ES-I3 (cell line): Measurements from ENCODE around the gene KLF17.

ENCODE experiments used
- H3K36me3 ChIP-seq: 2 replicates; pipeline ENCODE4 v1.6.1; 2013; ENCODE audit warnings: mild to moderate bottlenecking, low read length, control low read depth, moderate library complexity; ENCODE audit not compliant: insufficient read depth
- H3K4me1 ChIP-seq: 2 replicates; pipeline ENCODE4 v1.6.1; 2013; ENCODE audit warnings: mild to moderate bottlenecking, control low read depth, low read length; ENCODE audit not compliant: insufficient read depth
- H3K9ac ChIP-seq: 2 replicates; pipeline ENCODE4 v1.6.1; 2013; ENCODE audit warnings: low read depth, mild to moderate bottlenecking, low read length, moderate library complexity
- H3K9me3 ChIP-seq: 2 replicates; pipeline ENCODE4 v1.6.1; 2013; ENCODE audit warnings: mild to moderate bottlenecking, low read length, moderate library complexity; ENCODE audit not compliant: control insufficient read depth, insufficient read depth

Gene KLF17

GRCh38 chr1:44118682-44119081, at the start of gene KLF17:
TSS of gene KLF17 (plus strand) at chr1:44118821. CDS start at chr1:44118908, 87 bp downstream.
- Histone ChIP-seq H3K36me3 (no peaks in the 10 kb centered on the region), H3K4me1 (no peaks in the 10 kb centered on the region), H3K9ac (no peak within 1 kb of the TSS), H3K9me3 (no peaks in the 10 kb centered on the region)

GRCh38 chr1:44071461-44071860, 47.2 kb upstream of the KLF17 start:
- no peak overlapping the region for H3K9ac ChIP-seq
- 0 out of 2 replicates have a peak, but pooled peaks cover 3% of the 10 kb centered on the region for H3K4me1 ChIP-seq
- no peaks in the 10 kb centered on the region for H3K9me3 ChIP-seq

GRCh38 chr1:44072204-44072603, 46.4 kb upstream of the KLF17 start:
- no peaks in the 10 kb centered on the region for H3K9me3 ChIP-seq
- no peaks in the 10 kb centered on the region for H3K36me3 ChIP-seq
- 0 out of 2 replicates have a peak, but pooled peaks cover 3% of the 10 kb centered on the region for H3K4me1 ChIP-seq
- H3K9ac ChIP-seq = no peak overlapping the region

More at GRCh38 chr1:44071461-44071860, 47.2 kb upstream of the KLF17 start:
- H3K36me3 ChIP-seq = no peaks in the 10 kb centered on the region

GRCh38 chr1:44072821-44073220, 45.8 kb upstream of the KLF17 start:
- Histone ChIP-seq H3K4me1 (0 out of 2 replicates have a peak, but pooled peaks cover 3% of the 10 kb centered on the region), H3K36me3 (no peaks in the 10 kb centered on the region), H3K9me3 (no peaks in the 10 kb centered on the region), H3K9ac (no peak overlapping the region)

GRCh38 chr1:44073528-44073927, 45.1 kb upstream of the KLF17 start:
- no peak overlapping the region for H3K9ac ChIP-seq
- H3K9me3 ChIP-seq = no peaks in the 10 kb centered on the region
- 0 out of 2 replicates have a peak, but pooled peaks cover 3% of the 10 kb centered on the region for H3K4me1 ChIP-seq
- no peaks in the 10 kb centered on the region for H3K36me3 ChIP-seq

- no peak overlapping the region for H3K9ac ChIP-seq
- H3K36me3 ChIP-seq = no peaks in the 10 kb centered on the region
- no peaks in the 10 kb centered on the region for H3K9me3 ChIP-seq
- H3K4me1 ChIP-seq = 0 out of 2 replicates have a peak, but pooled peaks cover 3% of the 10 kb centered on the region
Measured at GRCh38 chr1:44074415-44074814, 44.2 kb upstream of the KLF17 start.

GRCh38 chr1:44076066-44076465, 42.6 kb upstream of the KLF17 start:
- H3K36me3 ChIP-seq = no peaks in the 10 kb centered on the region
- H3K9me3 ChIP-seq = no peaks in the 10 kb centered on the region
- H3K4me1 ChIP-seq = 0 out of 2 replicates have a peak, but pooled peaks cover 3% of the 10 kb centered on the region
- H3K9ac ChIP-seq = no peak overlapping the region

- no peaks in the 10 kb centered on the region for H3K36me3 ChIP-seq
- H3K9ac ChIP-seq = no peak overlapping the region
- no peaks in the 10 kb centered on the region for H3K9me3 ChIP-seq
- 0 out of 2 replicates have a peak, but pooled peaks cover 3% of the 10 kb centered on the region for H3K4me1 ChIP-seq
Measured at GRCh38 chr1:44077421-44077820, 41.2 kb upstream of the KLF17 start.

GRCh38 chr1:44078104-44078503, 40.5 kb upstream of the KLF17 start:
- Histone ChIP-seq H3K4me1 (0 out of 2 replicates have a peak, but pooled peaks cover 3% of the 10 kb centered on the region), H3K36me3 (no peaks in the 10 kb centered on the region), H3K9ac (no peak overlapping the region), H3K9me3 (no peaks in the 10 kb centered on the region)

GRCh38 chr1:44079566-44079965, 39.1 kb upstream of the KLF17 start:
- H3K9me3 ChIP-seq = no peaks in the 10 kb centered on the region
- H3K9ac ChIP-seq = no peak overlapping the region
- no peaks in the 10 kb centered on the region for H3K36me3 ChIP-seq
- 0 out of 2 replicates have a peak, but pooled peaks cover 3% of the 10 kb centered on the region for H3K4me1 ChIP-seq

- H3K9me3 ChIP-seq = no peaks in the 10 kb centered on the region
Measured at GRCh38 chr1:44084998-44085675, 33.5 kb upstream of the KLF17 start.

GRCh38 chr1:44086692-44087474, 31.7 kb upstream of the KLF17 start:
- Histone ChIP-seq H3K36me3 (no peaks in the 10 kb centered on the region), H3K9me3 (no peaks in the 10 kb centered on the region), H3K4me1 (peaks cover 24% of the 10 kb centered on the region), H3K9ac (no peak overlapping the region)

More at GRCh38 chr1:44084998-44085675, 33.5 kb upstream of the KLF17 start:
- H3K4me1 ChIP-seq = peaks cover 17% of the 10 kb centered on the region
- no peaks in the 10 kb centered on the region for H3K36me3 ChIP-seq
- no peak overlapping the region for H3K9ac ChIP-seq

GRCh38 chr1:44089371-44090048, 29.1 kb upstream of the KLF17 start:
- Histone ChIP-seq H3K9me3 (no peaks in the 10 kb centered on the region), H3K9ac (no peak overlapping the region), H3K4me1 (peaks cover 24% of the 10 kb centered on the region), H3K36me3 (no peaks in the 10 kb centered on the region)
